ENCODE measurements around the gene S100A2. TPM values are rescaled to one million over a fixed set of nuclear protein-coding genes. Genes with fewer than 3 reads are reported as not detected.
A peak's percentile ranks its signal among the peaks of the same experiment; 100 is the strongest.

The S100A2 gene
- total and polyA plus RNA-seq, 2 of the 8 experiments (the other 6 are each of a cell fraction or from before 2014, with no cell fraction given), result 0.86 TPM; not detected in 1

- TF ChIP-seq BCL11A (IDR thresholded peaks at IDR 0.05; ENCODE audit: low read depth in 2 of 2, low read length in 2 of 2), result no peak
- TF ChIP-seq HDAC6 (IDR thresholded peaks at IDR 0.05; ENCODE audit: low read depth, low read length), result no peak
- TF ChIP-seq TBP (IDR thresholded peaks at IDR 0.05; ENCODE audit: low read depth, low read length), result peak; percentile 30; the same call in 1 of the 2 replicates
- no peak for TF ChIP-seq BACH1 (IDR thresholded peaks at IDR 0.05; ENCODE audit: low read length)
- TF ChIP-seq MAX (IDR thresholded peaks at IDR 0.05), result no peak
- no peak for TF ChIP-seq EZH2 (IDR thresholded peaks at IDR 0.05; ENCODE audit: low read depth, low read length, severe bottlenecking)
- no peak for TF ChIP-seq NANOG (IDR thresholded peaks at IDR 0.05; ENCODE audit: insufficient read depth, low read depth, low read length, poor library complexity, severe bottlenecking)
- TF ChIP-seq RXRA (IDR thresholded peaks at IDR 0.05; ENCODE audit: insufficient read depth, low read depth, low read length), result no peak
- TF ChIP-seq CREB1 (IDR thresholded peaks at IDR 0.05), result no peak
- TF ChIP-seq CHD7 (IDR thresholded peaks at IDR 0.05; ENCODE audit: insufficient replicate concordance, low read length), result no peak
- TF ChIP-seq KDM1A (IDR thresholded peaks at IDR 0.05; ENCODE audit: borderline replicate concordance, low read length), result 0 out of 2 replicates have a peak, but pooled peaks have one; percentile 29
These were observed 27.3 kb downstream of the S100A2 start (continued) for GRCh38 chr1:153538315-153538821.
